Right lobe of liver (tissue), 4 donors: ENCODE results near the gene NES.

Source experiments
- POLR2A ChIP-seq: fragments of 450-650 bp; IDR thresholded peaks from one replicate; pipeline ENCODE4 v1.6.1; 2017; ENCODE audit warnings: antibody characterized with exemption, mild to moderate bottlenecking
- TF ChIP-seq, protein P1 (sequence below), 4 donors: fragments of 200-600 bp in 3 of 4; fragments of 450-650 bp in 1 of 4; IDR thresholded peaks; one replicate each; pipeline versions ENCODE4 v1.5.1 to v1.8.0; 2016 to 2022; ENCODE audit warnings: antibody characterized with exemption in 4 of 4, mild to moderate bottlenecking in 2 of 4
- donor health status: DM: no; HTN: no; CAD: no.
- donor health status: DM: no; HTN: no; CAD: no.
- donor health status: DM: no; HTN: yes; CAD: no.

DNA sequence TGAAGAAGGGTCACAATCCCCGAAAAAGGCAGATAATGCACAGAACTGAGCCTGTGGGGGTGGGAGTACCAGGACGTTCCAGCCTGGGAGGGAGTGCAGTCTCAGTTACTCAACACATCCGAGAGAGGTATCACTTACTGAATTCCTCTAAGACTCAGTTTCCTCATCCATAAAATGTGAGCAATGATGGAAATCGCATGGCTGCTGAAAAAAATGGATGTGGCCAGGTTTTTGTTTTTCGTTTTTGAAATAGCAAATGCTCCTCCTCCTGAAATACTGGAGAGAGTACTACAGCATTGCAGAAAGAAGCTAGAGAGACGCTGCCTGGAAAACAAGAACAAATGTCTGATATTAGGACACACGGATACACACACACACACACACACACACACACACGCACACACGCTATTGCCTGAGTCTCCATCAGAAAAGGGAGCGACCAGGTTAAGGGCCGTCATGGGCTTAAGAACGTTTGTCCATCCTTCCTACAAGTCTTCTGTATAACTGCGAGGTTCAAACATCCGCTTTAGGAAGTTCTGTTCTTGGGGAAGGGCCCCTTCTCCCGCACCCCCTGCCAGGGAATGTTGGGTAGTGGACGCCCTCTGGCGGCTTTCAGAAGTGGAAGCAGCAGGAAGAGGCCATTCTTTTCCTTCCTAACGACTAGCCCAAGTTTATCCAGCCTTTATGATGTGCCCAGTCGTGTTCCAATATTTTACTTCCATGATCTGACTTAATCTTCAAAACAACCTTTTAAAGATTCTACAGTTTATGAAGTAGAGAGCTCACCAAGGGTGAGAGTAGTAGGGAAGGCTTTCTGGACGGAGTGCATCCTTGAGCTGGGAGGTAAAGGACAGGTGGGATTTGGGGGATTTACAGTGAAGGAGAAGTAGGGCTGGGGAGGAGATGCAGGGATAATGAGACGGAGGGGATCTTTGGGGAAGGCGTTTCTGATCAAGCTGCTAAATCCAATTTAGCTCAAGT is 699 bp upstream of the NES start:
- TF ChIP-seq, protein P1, sequence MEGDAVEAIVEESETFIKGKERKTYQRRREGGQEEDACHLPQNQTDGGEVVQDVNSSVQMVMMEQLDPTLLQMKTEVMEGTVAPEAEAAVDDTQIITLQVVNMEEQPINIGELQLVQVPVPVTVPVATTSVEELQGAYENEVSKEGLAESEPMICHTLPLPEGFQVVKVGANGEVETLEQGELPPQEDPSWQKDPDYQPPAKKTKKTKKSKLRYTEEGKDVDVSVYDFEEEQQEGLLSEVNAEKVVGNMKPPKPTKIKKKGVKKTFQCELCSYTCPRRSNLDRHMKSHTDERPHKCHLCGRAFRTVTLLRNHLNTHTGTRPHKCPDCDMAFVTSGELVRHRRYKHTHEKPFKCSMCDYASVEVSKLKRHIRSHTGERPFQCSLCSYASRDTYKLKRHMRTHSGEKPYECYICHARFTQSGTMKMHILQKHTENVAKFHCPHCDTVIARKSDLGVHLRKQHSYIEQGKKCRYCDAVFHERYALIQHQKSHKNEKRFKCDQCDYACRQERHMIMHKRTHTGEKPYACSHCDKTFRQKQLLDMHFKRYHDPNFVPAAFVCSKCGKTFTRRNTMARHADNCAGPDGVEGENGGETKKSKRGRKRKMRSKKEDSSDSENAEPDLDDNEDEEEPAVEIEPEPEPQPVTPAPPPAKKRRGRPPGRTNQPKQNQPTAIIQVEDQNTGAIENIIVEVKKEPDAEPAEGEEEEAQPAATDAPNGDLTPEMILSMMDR (IDR thresholded peaks at IDR 0.05): peak; percentile 65 to 76 (median 69)
- no peak for TF ChIP-seq POLR2A
